Brain microvascular endothelial cell (primary cell): ENCODE measurements around the gene FANCI.

ENCODE experiments used
- DNase-seq: peaks from one replicate; pipeline ENCODE4 v3.0.0-alpha.2; 2020
- H3K27ac ChIP-seq: fragments of 250-450 bp; sonication (Bioruptor Pico); 2 replicates; pipeline ENCODE4 v1.5.1; 2020; ENCODE audit warnings: mild to moderate bottlenecking, moderate library complexity
- H3K27me3 ChIP-seq: fragments of 250-450 bp; sonication (Bioruptor Pico); replicated peaks from 2 replicates; pipeline ENCODE4 v1.5.1; 2020; ENCODE audit warnings: mild to moderate bottlenecking
- H3K36me3 ChIP-seq: fragments of 250-450 bp; sonication (Bioruptor Pico); replicated peaks from 2 replicates; pipeline ENCODE4 v1.5.1; 2020; ENCODE audit warnings: mild to moderate bottlenecking
- H3K4me3 ChIP-seq: 2 replicates; pipeline ENCODE4 v1.5.1; 2011; ENCODE audit warnings: low read depth, mild to moderate bottlenecking, control low read depth, low read length, moderate library complexity
- CTCF ChIP-seq: IDR thresholded peaks from 2 replicates; pipeline ENCODE4 v1.5.1; 2011; ENCODE audit warnings: low read depth, mild to moderate bottlenecking, moderate library complexity, low read length, control low read depth, inconsistent platforms; ENCODE audit errors: missing control alignments
- in situ Hi-C: cut with HindIII; loops from 2 replicates; pipeline ENCODE4 v1.10.0; 2017; ENCODE audit warnings: low sequenced_read_pairs, low pct_ligation_motif_present

The FANCI gene

DNA sequence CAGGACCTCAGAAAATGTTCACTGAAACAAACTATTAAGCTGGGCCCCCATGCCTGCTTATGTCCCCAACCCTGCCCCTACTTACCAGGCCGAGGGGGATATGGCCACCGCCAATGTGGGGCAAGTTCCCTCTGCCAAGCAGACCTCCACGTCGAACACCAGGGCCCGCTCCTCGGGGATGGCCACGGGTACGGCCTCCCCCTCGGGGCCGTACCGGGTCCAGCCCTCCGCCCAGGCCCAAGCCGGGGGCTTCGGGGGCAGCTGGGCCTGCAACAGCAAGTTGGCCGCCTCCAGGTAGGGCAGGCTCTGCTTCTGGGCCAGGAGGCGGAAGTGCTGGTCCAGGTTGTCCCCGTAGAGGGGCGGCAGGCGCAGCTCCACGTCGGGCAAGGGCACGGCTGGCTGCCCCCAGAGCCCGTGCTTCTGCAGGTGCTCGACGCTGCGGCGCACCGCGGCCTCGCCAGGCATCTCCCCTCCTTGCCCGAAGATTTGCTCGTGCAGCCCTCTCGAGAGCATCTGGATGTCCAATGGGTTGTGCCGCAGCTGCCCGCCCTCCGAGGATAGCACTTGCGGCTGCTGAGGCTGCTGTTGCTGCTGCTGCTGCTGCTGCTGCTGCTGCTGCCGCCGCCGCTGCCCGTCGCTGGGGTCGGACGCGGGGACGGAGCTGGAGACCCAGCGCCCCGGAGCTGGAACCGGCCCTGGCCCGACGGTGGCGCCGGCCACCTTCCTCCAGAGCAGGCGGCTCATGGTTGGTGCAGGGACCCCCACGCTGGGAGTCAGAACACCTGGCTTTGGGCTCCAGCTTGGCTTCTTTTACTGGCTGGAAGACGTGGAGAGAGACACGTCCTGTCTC, 89.5 kb downstream of the FANCI start:
- H3K27me3 ChIP-seq: no peaks in the 10 kb centered on the region
- no peak overlapping the region for H3K27ac ChIP-seq
- TF ChIP-seq CTCF: no peak
- H3K4me3 ChIP-seq: peak overlapping the region; percentile 74
- H3K36me3 ChIP-seq: peaks cover 52% of the 10 kb centered on the region
- in situ Hi-C loops: no loop called here
- DNase-seq: no peak

- peak overlapping the region; percentile 97 for H3K27ac ChIP-seq
- no peaks in the 10 kb centered on the region for H3K27me3 ChIP-seq
- DNase-seq: peak; percentile 4
- H3K36me3 ChIP-seq: peaks cover 44% of the 10 kb centered on the region
- TF ChIP-seq CTCF: no peak
- in situ Hi-C loops: no loop called here
- peak overlapping the region; percentile 74 for H3K4me3 ChIP-seq
Measured at GRCh38 chr15:89333959-89334509, 90.3 kb downstream of the FANCI start.

GRCh38 chr15:89334510-89335297, 90.9 kb downstream of the FANCI start, which contains the start of gene POLG:
Gene POLG, minus strand, starts transcription at chr15:89334824. Its CDS starts 1,070 bp downstream, at chr15:89333754.
- no peak for TF ChIP-seq CTCF
- peak within 1 kb of the TSS; percentile 97 for H3K27ac ChIP-seq
- peaks cover 37% of the 10 kb centered on the region for H3K36me3 ChIP-seq
- peak within 1 kb of the TSS; percentile 74 for H3K4me3 ChIP-seq
- no peaks in the 10 kb centered on the region for H3K27me3 ChIP-seq
- peak; percentile 98 for DNase-seq
- in situ Hi-C loops: no loop called here

DNA sequence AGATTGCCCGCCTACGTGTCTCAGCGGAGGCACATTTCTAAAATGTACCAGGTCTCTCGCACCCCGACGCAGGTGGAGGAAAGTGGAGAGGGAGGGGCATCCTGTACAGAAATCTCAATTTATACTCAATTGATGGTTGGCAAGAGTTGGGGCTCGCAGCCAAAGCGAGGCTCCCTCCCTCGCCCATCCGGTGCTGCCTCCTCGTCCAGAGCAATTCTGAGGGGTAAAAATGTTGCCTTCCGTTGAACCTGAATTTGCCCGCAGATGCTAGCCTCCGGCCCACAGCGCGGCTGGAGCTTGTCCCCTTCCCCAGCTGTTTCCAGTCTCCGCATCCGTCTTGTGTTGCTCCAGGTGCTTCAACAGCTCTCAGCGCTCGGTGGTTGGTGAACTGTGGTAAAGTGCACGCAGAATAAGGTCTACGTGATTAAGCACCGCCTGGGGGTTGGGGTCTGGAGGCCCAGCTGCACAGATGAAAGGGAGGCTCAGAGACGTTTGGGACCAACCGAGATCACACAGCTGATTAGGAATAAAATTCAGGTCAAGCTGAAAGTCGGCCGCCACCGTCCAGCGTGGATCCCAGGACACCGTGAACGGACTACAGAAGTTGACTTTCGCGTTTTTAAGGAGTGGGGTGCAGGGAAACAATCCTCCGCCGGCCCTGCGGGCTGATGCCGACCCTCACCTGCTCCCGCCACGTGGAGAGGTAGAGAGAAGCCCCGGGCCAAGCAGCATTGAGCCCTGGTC, 91.7 kb downstream of the FANCI start:
- H3K4me3 ChIP-seq: peak overlapping the region; percentile 58
- TF ChIP-seq CTCF: no peak
- no peak overlapping the region for H3K27ac ChIP-seq
- in situ Hi-C loops: no loop called here
- DNase-seq: peak; percentile 7
- H3K27me3 ChIP-seq: no peaks in the 10 kb centered on the region
- H3K36me3 ChIP-seq: peaks cover 30% of the 10 kb centered on the region

DNA sequence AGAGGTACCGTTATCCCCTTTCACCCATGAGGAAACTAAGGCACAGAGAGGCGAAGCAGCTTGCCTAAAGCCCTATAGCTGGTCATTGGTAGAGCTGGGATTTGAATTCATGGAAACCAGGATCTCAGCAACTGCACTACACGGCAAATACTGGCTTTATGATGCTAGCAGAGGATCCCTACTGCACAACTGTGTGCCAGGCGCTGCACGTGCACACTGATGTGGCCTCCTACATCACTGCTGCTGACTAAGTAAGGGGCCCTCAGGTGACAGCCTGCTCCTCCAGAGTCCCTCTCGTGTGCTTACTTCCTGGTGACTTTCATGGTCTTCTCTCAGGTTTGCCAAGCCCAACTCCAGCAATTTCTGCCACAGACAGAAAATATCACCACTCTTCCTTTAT, 94.3 kb downstream of the FANCI start:
- no peak for TF ChIP-seq CTCF
- no peak for DNase-seq
- in situ Hi-C loops: no loop called here
- Histone ChIP-seq H3K36me3 (peaks cover 6% of the 10 kb centered on the region), H3K27me3 (no peaks in the 10 kb centered on the region), H3K4me3 (no peak overlapping the region), H3K27ac (no peak overlapping the region)
